Lower leg skin (tissue), 3 donors: Measurements from ENCODE around the gene HECTD4.

ENCODE experiments used
- POLR2A ChIP-seq, 2 donors: fragments of 450-650 bp; IDR thresholded peaks; one replicate each; pipeline ENCODE4 v1.6.1; 2016 to 2017; ENCODE audit warnings: antibody characterized with exemption in 2 of 2, mild to moderate bottlenecking in 1 of 2, moderate library complexity in 1 of 2
- TF ChIP-seq, protein P1 (sequence below), 3 donors: fragments of 450-650 bp; IDR thresholded peaks; one replicate each; pipeline ENCODE4 v1.5.1; 2016; ENCODE audit warnings: antibody characterized with exemption in 3 of 3, mild to moderate bottlenecking in 3 of 3, moderate library complexity in 2 of 3

DNA sequence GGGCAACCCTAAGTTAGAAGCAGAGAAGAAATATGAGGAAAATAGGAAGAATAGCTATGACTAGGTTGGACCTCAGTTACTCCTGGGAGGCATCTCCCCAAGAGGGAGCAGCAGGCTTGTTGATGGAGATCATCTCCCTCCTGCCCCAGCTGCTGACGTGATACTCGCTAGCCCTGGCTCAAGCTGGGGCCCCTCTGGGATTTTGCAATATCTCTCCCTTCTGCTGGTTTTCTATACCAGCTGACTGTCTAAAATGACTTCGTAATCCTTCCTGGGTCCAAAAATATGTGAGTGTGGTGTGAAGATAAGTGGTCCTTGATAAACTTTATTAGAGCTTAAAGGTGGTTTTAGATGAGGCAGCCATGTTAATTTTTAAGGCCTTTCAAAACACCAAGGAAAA, 4.5 kb upstream of the HECTD4 start:
- TF ChIP-seq, protein P1, sequence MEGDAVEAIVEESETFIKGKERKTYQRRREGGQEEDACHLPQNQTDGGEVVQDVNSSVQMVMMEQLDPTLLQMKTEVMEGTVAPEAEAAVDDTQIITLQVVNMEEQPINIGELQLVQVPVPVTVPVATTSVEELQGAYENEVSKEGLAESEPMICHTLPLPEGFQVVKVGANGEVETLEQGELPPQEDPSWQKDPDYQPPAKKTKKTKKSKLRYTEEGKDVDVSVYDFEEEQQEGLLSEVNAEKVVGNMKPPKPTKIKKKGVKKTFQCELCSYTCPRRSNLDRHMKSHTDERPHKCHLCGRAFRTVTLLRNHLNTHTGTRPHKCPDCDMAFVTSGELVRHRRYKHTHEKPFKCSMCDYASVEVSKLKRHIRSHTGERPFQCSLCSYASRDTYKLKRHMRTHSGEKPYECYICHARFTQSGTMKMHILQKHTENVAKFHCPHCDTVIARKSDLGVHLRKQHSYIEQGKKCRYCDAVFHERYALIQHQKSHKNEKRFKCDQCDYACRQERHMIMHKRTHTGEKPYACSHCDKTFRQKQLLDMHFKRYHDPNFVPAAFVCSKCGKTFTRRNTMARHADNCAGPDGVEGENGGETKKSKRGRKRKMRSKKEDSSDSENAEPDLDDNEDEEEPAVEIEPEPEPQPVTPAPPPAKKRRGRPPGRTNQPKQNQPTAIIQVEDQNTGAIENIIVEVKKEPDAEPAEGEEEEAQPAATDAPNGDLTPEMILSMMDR (IDR thresholded peaks at IDR 0.05): no peak
- no peak for TF ChIP-seq POLR2A (IDR thresholded peaks at IDR 0.05)
